HCT116 (cell line): Measurements from ENCODE around the gene COLEC11. TPM values are rescaled to one million over a fixed set of nuclear protein-coding genes. Genes with fewer than 3 reads are reported as not detected.

Experiments
- ATAC-seq: fragments of 200-7000 bp; cut with Tn5 transposase; 2 replicates; pipeline ENCODE4 v1.9.1; 2020; ENCODE audit warnings: mild to moderate bottlenecking, moderate library complexity
- BruUV-seq: library from RNA; stranded (reverse); fragments of 400-500 nt; replicated peaks from 2 replicates; lab custom pipeline; 2021; lab: Mats Ljungman, UMichigan
- CTCF ChIA-PET: fragments of 300-600 bp; sonication (Branson Sonifier 250); formaldehyde crosslinking; loops from one replicate; lab custom pipeline; 2021; ENCODE audit warnings: antibody characterized with exemption; lab: Charles Lee
- POLR2A ChIA-PET: fragments of 300-600, 350-600 bp; sonication (Branson Sonifier 250); formaldehyde crosslinking; loops from one replicate; lab custom pipeline; 2021; ENCODE audit warnings: antibody characterized with exemption; lab: Charles Lee
- RAD21 ChIA-PET, 2 experiments: fragments of 300-600 bp; sonication (Branson Sonifier 250); formaldehyde crosslinking; loops; one replicate each; lab custom pipeline; 2023; ENCODE audit warnings: low total read pairs in 2 of 2; ENCODE audit not compliant: uncharacterized antibody in 2 of 2, unreplicated experiment in 2 of 2, low non-redundant PET in 1 of 2; lab: Charles Lee
- DNase-seq: peaks from one replicate; pipeline ENCODE4 v3.0.0-alpha.2; 2010; ENCODE audit warnings: low read depth, low spot score
- H2AFZ ChIP-seq: fragments of 200-600 bp; shearing (Covaris generic), sonication (generic); 2 replicates; pipeline ENCODE4 v1.6.1; 2017; ENCODE audit warnings: low read depth, mixed run types, mixed read lengths, antibody characterized with exemption, low read length; ENCODE audit not compliant: poor library complexity, severe bottlenecking
- H3K27ac ChIP-seq: 2 replicates; pipeline ENCODE4 v1.5.1; 2012; ENCODE audit warnings: low read depth, low read length
- H3K27me3 ChIP-seq: fragments of 200-600 bp; sonication (generic); 2 replicates; pipeline ENCODE4 v1.6.1; 2016; ENCODE audit warnings: mixed run types, low read length, mixed read lengths; ENCODE audit not compliant: insufficient read depth
- H3K36me3 ChIP-seq, 2 experiments: fragments of 200-500 bp in 1 of 2; fragments of 200-600 bp in 1 of 2; sonication (Bioruptor generic) in 1 of 2; sonication (generic) in 1 of 2; 2 replicates each; pipeline versions ENCODE4 v1.5.1 to v1.6.1; 2014 to 2016; ENCODE audit warnings: low read length in 2 of 2, inconsistent platforms in 1 of 2, mixed read lengths in 1 of 2, mixed run types in 1 of 2; ENCODE audit not compliant: insufficient read depth in 2 of 2, control insufficient read depth in 1 of 2
- H3K4me1 ChIP-seq, 2 experiments: fragments of 200-600 bp in 1 of 2; sonication (generic) in 1 of 2; 2 replicates each; pipeline versions ENCODE4 v1.5.1 to v1.6.1; 2012 to 2017; ENCODE audit warnings: low read length in 2 of 2, inconsistent platforms in 1 of 2, mild to moderate bottlenecking in 1 of 2, mixed read lengths in 1 of 2, mixed run types in 1 of 2, moderate library complexity in 1 of 2; ENCODE audit not compliant: insufficient read depth in 2 of 2, control insufficient read depth in 1 of 2
- H3K4me2 ChIP-seq: fragments of 200-600 bp; sonication (generic); 2 replicates; pipeline ENCODE4 v1.6.1; 2017; ENCODE audit warnings: mixed run types, low read length, mixed read lengths
- H3K4me3 ChIP-seq, 2 experiments: fragments of 200-600 bp in 1 of 2; sonication (generic) in 1 of 2; replicated peaks in 1 of 2; 2 replicates each; pipeline ENCODE4 v1.5.1; 2011 to 2016; ENCODE audit warnings: low read length in 2 of 2, control low read depth in 1 of 2, low read depth in 1 of 2, mild to moderate bottlenecking in 1 of 2, mixed read lengths in 1 of 2, mixed run types in 1 of 2
- H3K79me2 ChIP-seq: fragments of 200-600 bp; sonication (generic); 2 replicates; pipeline ENCODE4 v1.6.1; 2017; ENCODE audit warnings: mild to moderate bottlenecking, mixed run types, low read length, moderate library complexity, mixed read lengths; ENCODE audit not compliant: insufficient read depth
- H3K9ac ChIP-seq: fragments of 200-600 bp; sonication (generic); 2 replicates; pipeline ENCODE4 v1.6.1; 2016; ENCODE audit warnings: low read length, mixed read lengths
- H3K9me2 ChIP-seq: fragments of 200-600 bp; sonication (generic), shearing (Covaris generic); 2 replicates; pipeline ENCODE4 v1.6.1; 2017; ENCODE audit warnings: mixed run types, mild to moderate bottlenecking, moderate library complexity; ENCODE audit not compliant: insufficient read depth
- H3K9me3 ChIP-seq, 2 experiments: fragments of 200-500 bp in 1 of 2; fragments of 200-600 bp in 1 of 2; sonication (Bioruptor generic) in 1 of 2; sonication (generic) in 1 of 2; 2 replicates each; pipeline ENCODE4 v1.6.1; 2014 to 2017; ENCODE audit warnings: low read length in 2 of 2, mixed read lengths in 2 of 2, inconsistent platforms in 1 of 2, low read depth in 1 of 2, mild to moderate bottlenecking in 1 of 2, mixed run types in 1 of 2, moderate library complexity in 1 of 2; ENCODE audit not compliant: control insufficient read depth in 1 of 2, insufficient read depth in 1 of 2
- H4K20me1 ChIP-seq: fragments of 200-600 bp; sonication (generic), shearing (Covaris generic); 2 replicates; pipeline ENCODE4 v1.6.1; 2017; ENCODE audit warnings: mixed run types, mild to moderate bottlenecking, moderate library complexity; ENCODE audit not compliant: insufficient read depth
- CBX3 ChIP-seq: IDR thresholded peaks from 2 replicates; pipeline ENCODE4 v1.6.1; 2012; ENCODE audit warnings: low read depth
- CEBPB ChIP-seq: IDR thresholded peaks from 2 replicates; pipeline ENCODE4 v1.6.1; 2012; ENCODE audit warnings: low read depth
- CTCF ChIP-seq, 3 experiments: fragments of 200-600 bp in 1 of 3; sonication (generic) in 1 of 3; IDR thresholded peaks in 2 of 3; conservative IDR thresholded peaks in 1 of 3; 2 replicates each; pipeline ENCODE4 v1.5.1; 2012 to 2017; ENCODE audit warnings: low read depth in 2 of 3, low read length in 2 of 3, antibody characterized with exemption in 1 of 3, borderline replicate concordance in 1 of 3, control low read depth in 1 of 3, mild to moderate bottlenecking in 1 of 3, mixed read lengths in 1 of 3, mixed run types in 1 of 3, moderate library complexity in 1 of 3; ENCODE audit not compliant: insufficient read depth in 1 of 3
- EGR1 ChIP-seq: IDR thresholded peaks from 2 replicates; pipeline ENCODE4 v1.6.1; 2012; ENCODE audit warnings: low read depth
- EZH2 ChIP-seq: fragments of 200-600 bp; sonication (generic); IDR thresholded peaks from 2 replicates; pipeline ENCODE4 v1.6.1; 2017; ENCODE audit warnings: antibody characterized with exemption, mixed run types
- EZH2phosphoT487 ChIP-seq: fragments of 200-600 bp; IDR thresholded peaks from 2 replicates; pipeline ENCODE4 v1.6.1; 2018; ENCODE audit warnings: antibody characterized with exemption, borderline replicate concordance
- JUND ChIP-seq: IDR thresholded peaks from 2 replicates; pipeline ENCODE4 v1.6.1; 2012
- MAX ChIP-seq: IDR thresholded peaks from 2 replicates; pipeline ENCODE4 v1.6.1; 2012
- POLR2A ChIP-seq: IDR thresholded peaks from 2 replicates; pipeline ENCODE4 v1.7.0; 2011; ENCODE audit warnings: borderline replicate concordance; ENCODE audit not compliant: insufficient read depth, insufficient read length; ENCODE audit errors: extremely low read depth
- POLR2AphosphoS5 ChIP-seq: IDR thresholded peaks from 2 replicates; pipeline ENCODE4 v1.6.1; 2011; ENCODE audit warnings: mild to moderate bottlenecking, low read depth, low read length, moderate library complexity
- RAD21 ChIP-seq: IDR thresholded peaks from 2 replicates; pipeline ENCODE4 v1.6.1; 2012; ENCODE audit warnings: low read depth, mild to moderate bottlenecking
- REST ChIP-seq: IDR thresholded peaks from 2 replicates; pipeline ENCODE4 v1.6.1; 2012; ENCODE audit warnings: low read depth
- SP1 ChIP-seq: IDR thresholded peaks from 2 replicates; pipeline ENCODE4 v1.6.1; 2012; ENCODE audit warnings: low read depth
- YY1 ChIP-seq: IDR thresholded peaks from 2 replicates; pipeline ENCODE4 v1.6.1; 2011; ENCODE audit warnings: low read length, low read depth, moderate library complexity, mild to moderate bottlenecking; ENCODE audit not compliant: insufficient replicate concordance; ENCODE audit errors: extremely low read depth
- ZBTB33 ChIP-seq: IDR thresholded peaks from 2 replicates; pipeline ENCODE4 v1.6.1; 2011; ENCODE audit warnings: mild to moderate bottlenecking, low read length, moderate library complexity; ENCODE audit not compliant: insufficient replicate concordance; ENCODE audit errors: extremely low read depth
- ZFX ChIP-seq: fragments of 450-650 bp; IDR thresholded peaks from 2 replicates; pipeline ENCODE4 v1.6.1; 2017
- ZNF274 ChIP-seq: fragments of 200-500 bp; sonication (Bioruptor generic); IDR thresholded peaks from 2 replicates; pipeline ENCODE4 v1.6.1; 2014; ENCODE audit warnings: mild to moderate bottlenecking, low read depth, low read length, inconsistent platforms
- intact Hi-C: fragments of 100-400 bp; cut with micrococcal nuclease; formaldehyde crosslinking; loops from 2 replicates; pipeline ENCODE4 v1.10.0; 2022
- total RNA-seq: library from RNA; stranded (reverse); gene quantifications from one replicate; pipeline ENCODE4 v1.2.1, GENCODE V29; 2021; ENCODE audit not compliant: unreplicated experiment

COLEC11 gene
- total RNA-seq, 1 experiment from 2014 or later = 0.15 TPM

GRCh38 chr2:3631851-3632659 is 37.1 kb downstream of the COLEC11 start:
- intact Hi-C loops = no loop called here
- Histone ChIP-seq H3K9me2 (no peaks in the 10 kb centered on the region), H4K20me1 (no peaks in the 10 kb centered on the region), H2AFZ (no peak overlapping the region), H3K9me3 (no peaks in the 10 kb centered on the region), H3K4me2 (no peak overlapping the region), H3K27ac (no peak overlapping the region), H3K4me1 (peaks cover 0 to 6% of the 10 kb centered on the region in 2 experiments; a peak in 2 of 4 replicates), H3K9ac (no peak overlapping the region), H3K4me3 (no peak overlapping the region), H3K27me3 (no peaks in the 10 kb centered on the region), H3K36me3 (no peaks in the 10 kb centered on the region), H3K79me2 (no peaks in the 10 kb centered on the region)
- no peak for ATAC-seq
- BruUV-seq = no TSS peak
- ChIA-PET RAD21 (no interaction called here), CTCF (no interaction called here), POLR2A (no interaction called here)
- TF ChIP-seq CTCF (IDR thresholded peaks at IDR 0.05 in 2 of 3, conservative IDR thresholded peaks at IDR 0.05 in 1 of 3; ENCODE audit: borderline replicate concordance in 1 of 3, insufficient read depth in 1 of 3, low read depth in 2 of 3, low read length in 2 of 3) = no peak
- no peak for TF ChIP-seq JUND
- TF ChIP-seq MAX = no peak
- no peak for TF ChIP-seq CBX3
- TF ChIP-seq POLR2A = no peak
- TF ChIP-seq EZH2phosphoT487 = no peak
- TF ChIP-seq CEBPB = no peak
- no peak for TF ChIP-seq SP1
- TF ChIP-seq ZBTB33 = no peak
- no peak for TF ChIP-seq POLR2AphosphoS5
- TF ChIP-seq REST = no peak
- no peak for TF ChIP-seq YY1
- no peak for TF ChIP-seq EGR1
- no peak for TF ChIP-seq EZH2
- TF ChIP-seq ZNF274 = no peak
- TF ChIP-seq RAD21 = no peak
- TF ChIP-seq ZFX = no peak
- no peak for DNase-seq
